ENCODE measurements around the gene CBS. TPM values are rescaled to one million over a fixed set of nuclear protein-coding genes. Genes with fewer than 3 reads are reported as not detected.
"Not testable (repeated sequence)": the region's sequence is repeated elsewhere in the genome, so short reads cannot be mapped to it uniquely, and the experiment has no call there.

CBS gene
- polyA plus RNA-seq, 2 of the 4 experiments (the other 2 are of a cell fraction), result 13.7 to 38.3 TPM

GRCh38 chr21:43065991-43066390, 9.6 kb downstream of the CBS start:
- H3K4me3 ChIP-seq; H3K9me3 ChIP-seq; FAIRE-seq; DNase-seq (ENCODE audit: low read depth in 1 of 2, low spot score in 1 of 2); POLR2A ChIA-PET; CTCF ChIA-PET; H3K4me2 ChIP-seq; H3K4me1 ChIP-seq; H3K27ac ChIP-seq; ATAC-seq: not testable (repeated sequence)
- WGBS (ENCODE audit: missing lambda C conversion rate), result no CpG with 5 or more reads among the region's 30 CpGs

- POLR2A ChIA-PET; ATAC-seq; DNase-seq (ENCODE audit: low read depth in 1 of 2, low spot score in 1 of 2); FAIRE-seq; H3K4me3 ChIP-seq; CTCF ChIA-PET; H3K27ac ChIP-seq; H3K4me1 ChIP-seq; H3K4me2 ChIP-seq; H3K9me3 ChIP-seq: not testable (repeated sequence)
- no CpG with 5 or more reads among the region's 22 CpGs for WGBS (ENCODE audit: missing lambda C conversion rate)
These were observed 11.2 kb downstream of the CBS start for GRCh38 chr21:43064265-43064917.

GRCh38 chr21:43062955-43063664, 12.5 kb downstream of the CBS start:
- ATAC-seq; H3K27ac ChIP-seq; CTCF ChIA-PET; FAIRE-seq; H3K4me2 ChIP-seq; H3K9me3 ChIP-seq; H3K4me1 ChIP-seq; DNase-seq (ENCODE audit: low read depth in 1 of 2, low spot score in 1 of 2); H3K4me3 ChIP-seq; POLR2A ChIA-PET: not testable (repeated sequence)
- WGBS (ENCODE audit: missing lambda C conversion rate), result no CpG with 5 or more reads among the region's 28 CpGs

GRCh38 chr21:43053112-43053511, 22.5 kb downstream of the CBS start:
- ATAC-seq; H3K4me1 ChIP-seq; H3K4me2 ChIP-seq; H3K27ac ChIP-seq; CTCF ChIA-PET; H3K9me3 ChIP-seq; H3K4me3 ChIP-seq; FAIRE-seq; DNase-seq (ENCODE audit: low read depth in 1 of 2, low spot score in 1 of 2); POLR2A ChIA-PET: not testable (repeated sequence)
- WGBS (ENCODE audit: missing lambda C conversion rate), result no CpG with 5 or more reads among the region's 13 CpGs

- H3K4me1 ChIP-seq; H3K9me3 ChIP-seq; H3K27ac ChIP-seq; DNase-seq (ENCODE audit: low read depth in 1 of 2, low spot score in 1 of 2); H3K4me2 ChIP-seq; POLR2A ChIA-PET; H3K4me3 ChIP-seq; CTCF ChIA-PET; FAIRE-seq: not testable (repeated sequence)
- WGBS (ENCODE audit: missing lambda C conversion rate), result 67% methylated on average over 19 of the region's 21 CpGs
- ATAC-seq, result peak; percentile 16 to 43; a peak in 3 of 6 replicates
These were observed 29.5 kb downstream of the CBS start for GRCh38 chr21:43045876-43046821.

- CTCF ChIA-PET; DNase-seq (ENCODE audit: low read depth in 1 of 2, low spot score in 1 of 2); FAIRE-seq; H3K4me1 ChIP-seq; POLR2A ChIA-PET; H3K4me2 ChIP-seq; H3K9me3 ChIP-seq; H3K27ac ChIP-seq; H3K4me3 ChIP-seq: not testable (repeated sequence)
- ATAC-seq, result 0 out of 6 replicates have a peak, but pooled peaks of 1 of the 2 experiments have one; percentile 6
- WGBS (ENCODE audit: missing lambda C conversion rate), result 82% methylated on average over 4 of the region's 17 CpGs
These were observed 30.3 kb downstream of the CBS start for GRCh38 chr21:43045165-43045875.

- not testable (repeated sequence) for H3K4me3 ChIP-seq, ATAC-seq
- WGBS (ENCODE audit: missing lambda C conversion rate), result no CpG with 5 or more reads among the region's 14 CpGs
These were observed 31.1 kb downstream of the CBS start for GRCh38 chr21:43044547-43044946.

GRCh38 chr21:43043291-43043690, 32.3 kb downstream of the CBS start:
- H3K4me2 ChIP-seq; H3K4me3 ChIP-seq; DNase-seq (ENCODE audit: low read depth in 1 of 2, low spot score in 1 of 2); H3K27ac ChIP-seq; POLR2A ChIA-PET; H3K9me3 ChIP-seq; H3K4me1 ChIP-seq; CTCF ChIA-PET; ATAC-seq; FAIRE-seq: not testable (repeated sequence)
- 69% methylated on average over 4 of the region's 14 CpGs for WGBS (ENCODE audit: missing lambda C conversion rate)

More at GRCh38 chr21:43044547-43044946, 31.1 kb downstream of the CBS start:
- POLR2A ChIA-PET; H3K9me3 ChIP-seq; H3K27ac ChIP-seq; DNase-seq (ENCODE audit: low read depth in 1 of 2, low spot score in 1 of 2); CTCF ChIA-PET; H3K4me2 ChIP-seq; FAIRE-seq; H3K4me1 ChIP-seq: not testable (repeated sequence)

GRCh38 chr21:43042169-43042568, 33.5 kb downstream of the CBS start:
- POLR2A ChIA-PET; DNase-seq (ENCODE audit: low read depth in 1 of 2, low spot score in 1 of 2); H3K4me1 ChIP-seq; CTCF ChIA-PET; H3K27ac ChIP-seq; FAIRE-seq; H3K4me2 ChIP-seq; H3K9me3 ChIP-seq; H3K4me3 ChIP-seq: not testable (repeated sequence)
- WGBS (ENCODE audit: missing lambda C conversion rate), result no CpG with 5 or more reads among the region's 5 CpGs
- peak in 1 of 2 experiments; percentile 51; a peak in 3 of 6 replicates for ATAC-seq

- H3K27ac ChIP-seq; POLR2A ChIA-PET; H3K4me2 ChIP-seq; H3K4me1 ChIP-seq; CTCF ChIA-PET; ATAC-seq; H3K9me3 ChIP-seq; H3K4me3 ChIP-seq; DNase-seq (ENCODE audit: low read depth in 1 of 2, low spot score in 1 of 2); FAIRE-seq: not testable (repeated sequence)
- 81% methylated on average over 7 of the region's 10 CpGs for WGBS (ENCODE audit: missing lambda C conversion rate)
These were observed 37.0 kb downstream of the CBS start for GRCh38 chr21:43038659-43039044.

Measured in A549 (cell line).